Stimulated activated CD4-positive, alpha-beta T cell treated with anti-CD3 and anti-CD28 coated beads, TNF-alpha, amount 100 ng/mL, for 24 hours (primary cell): Measurements from ENCODE around the gene SLC39A10.
"Not testable (repeated sequence)": the region's sequence is repeated elsewhere in the genome, so short reads cannot be mapped to it uniquely, and the experiment has no call there.

Source experiments
- DNase-seq, 3 experiments: peaks; one replicate each; pipeline ENCODE4 v3.0.0-alpha.2; 2020; ENCODE audit warnings: low read depth in 3 of 3

SLC39A10 gene

GRCh38 chr2:195656859-195657633 is at the start of gene SLC39A10:
Gene SLC39A10, plus strand, starts transcription at chr2:195657226. Its CDS starts 22,817 bp downstream, at chr2:195680043.
- DNase-seq = peak; percentile 96 to 99 (median 96)

- DNase-seq = no peak
Measured at GRCh38 chr2:195608768-195609454, 48.1 kb upstream of the SLC39A10 start.

- DNase-seq = no peak
Measured at GRCh38 chr2:195610717-195611116, 46.3 kb upstream of the SLC39A10 start.

- DNase-seq = no peak
Measured at GRCh38 chr2:195612611-195613495, 44.2 kb upstream of the SLC39A10 start.

GRCh38 chr2:195613922-195614321 is 43.1 kb upstream of the SLC39A10 start:
- no peak for DNase-seq

GRCh38 chr2:195619590-195619989 is 37.4 kb upstream of the SLC39A10 start:
- DNase-seq = no peak

GRCh38 chr2:195620501-195620900 is 36.5 kb upstream of the SLC39A10 start:
- no peak for DNase-seq

GRCh38 chr2:195622966-195623365 is 34.1 kb upstream of the SLC39A10 start:
- no peak for DNase-seq

GRCh38 chr2:195626507-195626906 is 30.5 kb upstream of the SLC39A10 start:
- no peak for DNase-seq

GRCh38 chr2:195628666-195629065 is 28.4 kb upstream of the SLC39A10 start:
- no peak for DNase-seq

GRCh38 chr2:195632856-195633572 is 24.0 kb upstream of the SLC39A10 start:
- DNase-seq = no peak

- no peak for DNase-seq
Measured at GRCh38 chr2:195633573-195633870, 23.5 kb upstream of the SLC39A10 start.

GRCh38 chr2:195633974-195634373 is 23.1 kb upstream of the SLC39A10 start:
- no peak for DNase-seq

- no peak for DNase-seq
Measured at GRCh38 chr2:195636890-195637289, 20.1 kb upstream of the SLC39A10 start.

GRCh38 chr2:195638750-195639149 is 18.3 kb upstream of the SLC39A10 start:
- DNase-seq = no peak

- DNase-seq = no peak
Measured at GRCh38 chr2:195639238-195639858, 17.7 kb upstream of the SLC39A10 start.

- DNase-seq = no peak
Measured at GRCh38 chr2:195639959-195640358, 17.1 kb upstream of the SLC39A10 start.

- no peak for DNase-seq
Measured at GRCh38 chr2:195642027-195642678, 14.9 kb upstream of the SLC39A10 start.

GRCh38 chr2:195642679-195643068 is 14.4 kb upstream of the SLC39A10 start:
- no peak for DNase-seq

GRCh38 chr2:195644708-195645107 is 12.3 kb upstream of the SLC39A10 start:
- not testable (repeated sequence) for DNase-seq

- no peak for DNase-seq
Measured at GRCh38 chr2:195645413-195645812, 11.6 kb upstream of the SLC39A10 start.
